HCT116 (cell line): ENCODE results near the gene PWWP2B. TPM values are rescaled to one million over a fixed set of nuclear protein-coding genes. Genes with fewer than 3 reads are reported as not detected.

ENCODE experiments used
- ATAC-seq: fragments of 200-7000 bp; cut with Tn5 transposase; 2 replicates; pipeline ENCODE4 v1.9.1; 2020; ENCODE audit warnings: mild to moderate bottlenecking, moderate library complexity
- BruUV-seq: library from RNA; stranded (reverse); fragments of 400-500 nt; replicated peaks from 2 replicates; lab custom pipeline; 2021; lab: Mats Ljungman, UMichigan
- CTCF ChIA-PET: fragments of 300-600 bp; sonication (Branson Sonifier 250); formaldehyde crosslinking; loops from one replicate; lab custom pipeline; 2021; ENCODE audit warnings: antibody characterized with exemption; lab: Charles Lee
- POLR2A ChIA-PET: fragments of 300-600, 350-600 bp; sonication (Branson Sonifier 250); formaldehyde crosslinking; loops from one replicate; lab custom pipeline; 2021; ENCODE audit warnings: antibody characterized with exemption; lab: Charles Lee
- RAD21 ChIA-PET, 2 experiments: fragments of 300-600 bp; sonication (Branson Sonifier 250); formaldehyde crosslinking; loops; one replicate each; lab custom pipeline; 2023; ENCODE audit warnings: low total read pairs in 2 of 2; ENCODE audit not compliant: uncharacterized antibody in 2 of 2, unreplicated experiment in 2 of 2, low non-redundant PET in 1 of 2; lab: Charles Lee
- DNase-seq: peaks from one replicate; pipeline ENCODE4 v3.0.0-alpha.2; 2010; ENCODE audit warnings: low read depth, low spot score
- H2AFZ ChIP-seq: fragments of 200-600 bp; shearing (Covaris generic), sonication (generic); 2 replicates; pipeline ENCODE4 v1.6.1; 2017; ENCODE audit warnings: low read depth, mixed run types, mixed read lengths, antibody characterized with exemption, low read length; ENCODE audit not compliant: poor library complexity, severe bottlenecking
- H3K27ac ChIP-seq: 2 replicates; pipeline ENCODE4 v1.5.1; 2012; ENCODE audit warnings: low read depth, low read length
- H3K27me3 ChIP-seq: fragments of 200-600 bp; sonication (generic); 2 replicates; pipeline ENCODE4 v1.6.1; 2016; ENCODE audit warnings: mixed run types, low read length, mixed read lengths; ENCODE audit not compliant: insufficient read depth
- H3K36me3 ChIP-seq, 2 experiments: fragments of 200-500 bp in 1 of 2; fragments of 200-600 bp in 1 of 2; sonication (Bioruptor generic) in 1 of 2; sonication (generic) in 1 of 2; 2 replicates each; pipeline versions ENCODE4 v1.5.1 to v1.6.1; 2014 to 2016; ENCODE audit warnings: low read length in 2 of 2, inconsistent platforms in 1 of 2, mixed read lengths in 1 of 2, mixed run types in 1 of 2; ENCODE audit not compliant: insufficient read depth in 2 of 2, control insufficient read depth in 1 of 2
- H3K4me1 ChIP-seq, 2 experiments: fragments of 200-600 bp in 1 of 2; sonication (generic) in 1 of 2; 2 replicates each; pipeline versions ENCODE4 v1.5.1 to v1.6.1; 2012 to 2017; ENCODE audit warnings: low read length in 2 of 2, inconsistent platforms in 1 of 2, mild to moderate bottlenecking in 1 of 2, mixed read lengths in 1 of 2, mixed run types in 1 of 2, moderate library complexity in 1 of 2; ENCODE audit not compliant: insufficient read depth in 2 of 2, control insufficient read depth in 1 of 2
- H3K4me2 ChIP-seq: fragments of 200-600 bp; sonication (generic); 2 replicates; pipeline ENCODE4 v1.6.1; 2017; ENCODE audit warnings: mixed run types, low read length, mixed read lengths
- H3K4me3 ChIP-seq, 2 experiments: fragments of 200-600 bp in 1 of 2; sonication (generic) in 1 of 2; replicated peaks in 1 of 2; 2 replicates each; pipeline ENCODE4 v1.5.1; 2011 to 2016; ENCODE audit warnings: low read length in 2 of 2, control low read depth in 1 of 2, low read depth in 1 of 2, mild to moderate bottlenecking in 1 of 2, mixed read lengths in 1 of 2, mixed run types in 1 of 2
- H3K79me2 ChIP-seq: fragments of 200-600 bp; sonication (generic); 2 replicates; pipeline ENCODE4 v1.6.1; 2017; ENCODE audit warnings: mild to moderate bottlenecking, mixed run types, low read length, moderate library complexity, mixed read lengths; ENCODE audit not compliant: insufficient read depth
- H3K9ac ChIP-seq: fragments of 200-600 bp; sonication (generic); 2 replicates; pipeline ENCODE4 v1.6.1; 2016; ENCODE audit warnings: low read length, mixed read lengths
- H3K9me2 ChIP-seq: fragments of 200-600 bp; sonication (generic), shearing (Covaris generic); 2 replicates; pipeline ENCODE4 v1.6.1; 2017; ENCODE audit warnings: mixed run types, mild to moderate bottlenecking, moderate library complexity; ENCODE audit not compliant: insufficient read depth
- H3K9me3 ChIP-seq, 2 experiments: fragments of 200-500 bp in 1 of 2; fragments of 200-600 bp in 1 of 2; sonication (Bioruptor generic) in 1 of 2; sonication (generic) in 1 of 2; 2 replicates each; pipeline ENCODE4 v1.6.1; 2014 to 2017; ENCODE audit warnings: low read length in 2 of 2, mixed read lengths in 2 of 2, inconsistent platforms in 1 of 2, low read depth in 1 of 2, mild to moderate bottlenecking in 1 of 2, mixed run types in 1 of 2, moderate library complexity in 1 of 2; ENCODE audit not compliant: control insufficient read depth in 1 of 2, insufficient read depth in 1 of 2
- H4K20me1 ChIP-seq: fragments of 200-600 bp; sonication (generic), shearing (Covaris generic); 2 replicates; pipeline ENCODE4 v1.6.1; 2017; ENCODE audit warnings: mixed run types, mild to moderate bottlenecking, moderate library complexity; ENCODE audit not compliant: insufficient read depth
- ATF3 ChIP-seq: IDR thresholded peaks from 2 replicates; pipeline ENCODE4 v1.6.1; 2012
- CTCF ChIP-seq, 3 experiments: fragments of 200-600 bp in 1 of 3; sonication (generic) in 1 of 3; IDR thresholded peaks in 2 of 3; conservative IDR thresholded peaks in 1 of 3; 2 replicates each; pipeline ENCODE4 v1.5.1; 2012 to 2017; ENCODE audit warnings: low read depth in 2 of 3, low read length in 2 of 3, antibody characterized with exemption in 1 of 3, borderline replicate concordance in 1 of 3, control low read depth in 1 of 3, mild to moderate bottlenecking in 1 of 3, mixed read lengths in 1 of 3, mixed run types in 1 of 3, moderate library complexity in 1 of 3; ENCODE audit not compliant: insufficient read depth in 1 of 3
- EZH2 ChIP-seq: fragments of 200-600 bp; sonication (generic); IDR thresholded peaks from 2 replicates; pipeline ENCODE4 v1.6.1; 2017; ENCODE audit warnings: antibody characterized with exemption, mixed run types
- MAX ChIP-seq: IDR thresholded peaks from 2 replicates; pipeline ENCODE4 v1.6.1; 2012
- SP1 ChIP-seq: IDR thresholded peaks from 2 replicates; pipeline ENCODE4 v1.6.1; 2012; ENCODE audit warnings: low read depth
- SRF ChIP-seq: IDR thresholded peaks from 2 replicates; pipeline ENCODE4 v1.6.1; 2012; ENCODE audit warnings: low read depth
- YY1 ChIP-seq: IDR thresholded peaks from 2 replicates; pipeline ENCODE4 v1.6.1; 2011; ENCODE audit warnings: low read length, low read depth, moderate library complexity, mild to moderate bottlenecking; ENCODE audit not compliant: insufficient replicate concordance; ENCODE audit errors: extremely low read depth
- ZBTB33 ChIP-seq: IDR thresholded peaks from 2 replicates; pipeline ENCODE4 v1.6.1; 2011; ENCODE audit warnings: mild to moderate bottlenecking, low read length, moderate library complexity; ENCODE audit not compliant: insufficient replicate concordance; ENCODE audit errors: extremely low read depth
- ZFX ChIP-seq: fragments of 450-650 bp; IDR thresholded peaks from 2 replicates; pipeline ENCODE4 v1.6.1; 2017
- ZNF274 ChIP-seq: fragments of 200-500 bp; sonication (Bioruptor generic); IDR thresholded peaks from 2 replicates; pipeline ENCODE4 v1.6.1; 2014; ENCODE audit warnings: mild to moderate bottlenecking, low read depth, low read length, inconsistent platforms
- intact Hi-C: fragments of 100-400 bp; cut with micrococcal nuclease; formaldehyde crosslinking; loops from 2 replicates; pipeline ENCODE4 v1.10.0; 2022
- total RNA-seq: library from RNA; stranded (reverse); gene quantifications from one replicate; pipeline ENCODE4 v1.2.1, GENCODE V29; 2021; ENCODE audit not compliant: unreplicated experiment

Gene PWWP2B
- total RNA-seq, 1 experiment from 2014 or later = 13.9 TPM

GRCh38 chr10:132390170-132390920 is 6.7 kb upstream of the PWWP2B start:
- RAD21 ChIA-PET = no interaction called here
- intact Hi-C loops = no loop called here
- Histone ChIP-seq H3K4me2 (no peak overlapping the region), H3K27me3 (no peaks in the 10 kb centered on the region), H2AFZ (no peak overlapping the region), H3K4me3 (no peak overlapping the region), H3K36me3 (no peaks in the 10 kb centered on the region), H3K9me3 (no peaks in the 10 kb centered on the region), H4K20me1 (no peaks in the 10 kb centered on the region), H3K79me2 (no peaks in the 10 kb centered on the region), H3K27ac (no peak overlapping the region), H3K4me1 (peaks cover 2 to 16% of the 10 kb centered on the region in 2 experiments), H3K9ac (no peak overlapping the region), H3K9me2 (no peaks in the 10 kb centered on the region)
- POLR2A ChIA-PET = no interaction called here
- no TSS peak for BruUV-seq
- ATAC-seq = no peak
- CTCF ChIA-PET = no interaction called here
- DNase-seq = no peak
- TF ChIP-seq EZH2 (no peak), SP1 (no peak), CTCF (IDR thresholded peaks at IDR 0.05 in 2 of 3, conservative IDR thresholded peaks at IDR 0.05 in 1 of 3; ENCODE audit: borderline replicate concordance in 1 of 3, insufficient read depth in 1 of 3, low read depth in 2 of 3, low read length in 2 of 3) (no peak), ATF3 (no peak)

GRCh38 chr10:132390921-132391675 is 5.9 kb upstream of the PWWP2B start:
- no peaks in the 10 kb centered on the region for H3K9me3 ChIP-seq
- H3K27ac ChIP-seq = no peak overlapping the region
- CTCF ChIA-PET = no interaction called here
- no peak overlapping the region for H3K4me3 ChIP-seq
- no peaks in the 10 kb centered on the region for H3K36me3 ChIP-seq
- RAD21 ChIA-PET = no interaction called here
- no peak overlapping the region for H3K9ac ChIP-seq
- DNase-seq = no peak
- ATAC-seq = no peak
- H3K4me2 ChIP-seq = no peak overlapping the region
- no peaks in the 10 kb centered on the region for H3K79me2 ChIP-seq
- H4K20me1 ChIP-seq = no peaks in the 10 kb centered on the region
- no peaks in the 10 kb centered on the region for H3K9me2 ChIP-seq
- TF ChIP-seq ATF3 (no peak), SRF (no peak), ZBTB33 (no peak), ZFX (no peak), MAX (no peak), ZNF274 (no peak), YY1 (no peak)
- POLR2A ChIA-PET = no interaction called here
- H3K4me1 ChIP-seq = peaks cover 6 to 23% of the 10 kb centered on the region in 2 experiments
- intact Hi-C loops = no loop called here
- H3K27me3 ChIP-seq = no peaks in the 10 kb centered on the region
- no TSS peak for BruUV-seq
- H2AFZ ChIP-seq = no peak overlapping the region
